GM12891 (cell line): ENCODE results near the gene KLK15.

ENCODE experiments used
- DNase-seq: peaks from one replicate; pipeline ENCODE4 v3.0.0; 2011; ENCODE audit warnings: low spot score; ENCODE audit not compliant: insufficient read length
- FAIRE-seq: peaks from 2 replicates; lab custom pipeline; 2011; peaks lifted over from hg19 to GRCh38; lab: Jason Lieb, UNC
- PAX5 ChIP-seq: IDR thresholded peaks from 2 replicates; pipeline ENCODE4 v1.6.1; 2011; ENCODE audit warnings: low read length, moderate library complexity, mild to moderate bottlenecking; ENCODE audit not compliant: insufficient read depth, severe bottlenecking
- POLR2A ChIP-seq: IDR thresholded peaks from 2 replicates; pipeline ENCODE4 v1.6.1; 2011; ENCODE audit warnings: low read depth, low read length, control low read depth
- POLR2AphosphoS5 ChIP-seq: IDR thresholded peaks from 2 replicates; pipeline ENCODE4 v1.6.1; 2011; ENCODE audit warnings: low read depth, low read length, control low read depth
- POU2F2 ChIP-seq: IDR thresholded peaks from 2 replicates; pipeline ENCODE4 v1.6.1; 2011; ENCODE audit warnings: low read depth, mild to moderate bottlenecking, control low read depth, low read length, moderate library complexity
- SPI1 ChIP-seq: IDR thresholded peaks from 2 replicates; pipeline ENCODE4 v1.6.1; 2011; ENCODE audit warnings: low read depth, low read length, control low read depth
- TAF1 ChIP-seq: IDR thresholded peaks from 2 replicates; pipeline ENCODE4 v1.6.1; 2011; ENCODE audit warnings: low read depth, low read length, control low read depth

Gene KLK15

GRCh38 chr19:50798659-50799546 is 34.5 kb downstream of the KLK15 start:
- FAIRE-seq (no peak), DNase-seq (no peak)
- TF ChIP-seq POLR2AphosphoS5 (no peak; the same call in 1 of the 2 replicates), TAF1 (no peak), POLR2A (no peak; the same call in none of the 2 replicates), SPI1 (no peak), PAX5 (no peak), POU2F2 (no peak)

DNA sequence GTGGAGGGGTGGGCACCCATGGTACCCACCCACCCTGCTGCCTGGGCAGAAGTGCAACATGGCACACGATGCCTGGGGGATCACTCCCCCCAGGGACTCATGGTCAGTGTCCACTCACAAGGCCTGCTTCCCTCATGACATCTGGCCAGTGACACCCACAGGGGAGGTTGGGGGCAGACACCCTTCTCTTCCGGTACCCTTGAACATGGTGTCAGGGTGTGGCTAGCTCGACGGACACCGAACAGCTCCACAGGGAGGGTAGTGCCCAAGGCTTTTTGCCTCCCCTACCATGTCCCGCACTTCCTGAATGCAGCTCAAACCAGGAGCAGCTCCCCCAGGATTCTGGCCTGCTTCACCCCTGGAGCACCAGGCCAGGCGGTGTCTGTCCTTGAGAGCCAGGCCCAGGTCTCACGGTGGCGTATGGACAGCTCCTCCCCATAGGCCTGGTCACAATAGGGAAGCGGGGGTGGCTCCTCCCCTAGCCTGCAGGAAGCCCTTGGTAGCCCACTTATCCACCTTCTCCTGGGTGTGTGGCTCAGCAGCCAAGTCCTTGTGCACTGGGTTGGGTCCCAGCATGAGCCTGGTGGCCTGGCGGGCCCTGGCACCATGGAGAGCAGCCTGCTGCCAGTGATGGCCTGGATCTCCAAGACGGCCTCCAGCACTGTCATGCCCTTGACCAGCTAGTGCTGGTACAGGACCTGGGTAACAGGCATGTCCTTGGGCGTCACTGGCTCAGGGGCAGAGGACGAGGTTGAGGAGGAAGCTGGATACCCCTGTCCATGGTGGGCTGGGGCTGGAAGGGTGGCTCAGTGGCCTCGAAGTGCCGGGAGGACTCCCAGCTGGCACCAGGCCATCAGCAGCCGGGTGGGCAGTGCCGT is 35.4 kb downstream of the KLK15 start:
- FAIRE-seq (no peak), DNase-seq (no peak)
- TF ChIP-seq POLR2AphosphoS5 (peak; percentile 81), SPI1 (no peak), PAX5 (no peak), TAF1 (no peak), POU2F2 (peak; percentile 49; the same call in 1 of the 2 replicates), POLR2A (peak; percentile 59; the same call in 1 of the 2 replicates)

DNA sequence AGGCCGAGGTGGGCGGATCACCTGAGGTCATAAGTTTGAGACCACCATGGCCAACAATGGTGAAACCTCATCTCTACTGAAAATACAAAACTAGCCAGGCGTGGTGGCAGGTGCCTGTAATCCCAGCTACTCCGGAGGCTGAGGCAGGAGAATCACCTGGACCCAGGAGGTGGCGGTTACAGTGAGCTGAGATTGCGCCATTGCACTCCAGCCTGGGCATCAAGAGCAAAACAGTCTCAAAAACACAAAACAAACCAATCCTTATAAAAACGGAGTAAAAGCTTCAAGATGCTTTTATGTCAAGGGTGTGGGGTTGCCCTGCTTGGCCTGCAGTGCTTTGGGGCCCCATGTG is 36.0 kb downstream of the KLK15 start:
- DNase-seq, result no peak
- FAIRE-seq, result no peak
- TF ChIP-seq TAF1, result no peak
- TF ChIP-seq SPI1, result no peak

DNA sequence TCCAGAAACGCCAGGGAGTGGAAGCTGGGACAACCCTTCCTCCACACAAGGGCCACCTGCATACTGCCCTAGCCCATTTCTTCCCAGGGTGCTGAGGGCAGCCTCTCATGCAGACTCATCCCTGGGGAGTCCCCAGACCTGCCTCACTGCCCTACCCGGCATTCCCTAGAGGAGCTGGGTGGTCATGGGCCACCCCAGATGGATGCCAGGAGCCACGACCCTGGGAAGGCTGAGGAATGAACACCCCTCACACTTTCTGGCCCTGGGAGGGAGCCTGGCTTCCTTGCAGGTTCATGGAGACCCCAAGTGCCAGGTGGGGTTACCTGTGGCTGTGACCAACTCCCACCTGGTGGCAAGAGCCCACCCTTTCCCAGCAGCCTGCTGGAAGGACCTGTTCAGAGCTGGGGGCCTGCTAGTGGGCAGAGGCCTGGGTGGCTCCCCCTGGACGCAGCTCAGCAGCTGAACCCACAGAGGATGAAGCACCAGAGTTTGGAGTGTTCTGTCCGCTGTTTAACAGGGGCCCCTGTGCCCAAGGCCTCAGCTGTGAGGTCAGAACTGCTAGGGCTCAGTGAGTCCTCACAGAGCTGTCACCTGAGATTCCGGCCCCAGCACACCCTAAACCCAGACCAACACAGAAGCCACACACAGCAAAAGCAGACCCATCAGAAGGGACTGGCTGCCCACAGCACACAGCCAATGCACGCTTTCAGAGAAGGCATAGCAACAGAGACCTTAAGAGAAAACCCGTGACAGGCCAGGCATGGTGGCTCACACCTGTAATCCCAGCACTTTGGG is 36.5 kb downstream of the KLK15 start:
- no peak for FAIRE-seq
- no peak for TF ChIP-seq SPI1
- TF ChIP-seq PAX5, result no peak
- peak; percentile 88 for TF ChIP-seq POLR2A
- peak; percentile 88; the same call in 1 of the 2 replicates for TF ChIP-seq POLR2AphosphoS5
- TF ChIP-seq TAF1, result no peak
- no peak for TF ChIP-seq POU2F2
- DNase-seq, result no peak

GRCh38 chr19:50796128-50796633 is 37.2 kb downstream of the KLK15 start:
- DNase-seq (no peak), FAIRE-seq (no peak)
- no peak for TF ChIP-seq PAX5
- peak; percentile 7 for TF ChIP-seq POU2F2

DNA sequence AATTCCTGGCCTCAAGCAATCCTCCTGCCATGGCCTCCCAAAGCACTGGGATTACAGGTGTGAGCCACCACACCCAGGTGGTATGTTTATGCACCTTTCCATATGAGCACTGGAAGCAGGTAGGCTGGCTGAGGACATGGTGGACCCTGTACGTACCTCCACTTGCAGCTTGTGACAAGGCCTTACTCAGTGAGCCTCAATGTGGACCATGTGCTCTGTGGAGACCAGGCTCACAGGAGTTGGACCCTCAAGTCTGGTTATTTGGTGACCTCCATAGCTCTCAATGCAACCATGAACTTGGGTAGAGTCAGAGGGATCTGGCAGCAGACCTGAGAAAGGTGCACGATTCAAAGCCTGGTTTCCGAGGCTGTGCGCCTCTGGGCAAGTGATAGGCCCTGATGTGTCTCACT is 37.7 kb downstream of the KLK15 start:
- TF ChIP-seq POLR2AphosphoS5 (peak; percentile 17), PAX5 (no peak), POU2F2 (peak; percentile 34; the same call in 1 of the 2 replicates), SPI1 (no peak), POLR2A (peak; percentile 12; the same call in 1 of the 2 replicates), TAF1 (no peak)
- FAIRE-seq (no peak), DNase-seq (no peak)

DNA sequence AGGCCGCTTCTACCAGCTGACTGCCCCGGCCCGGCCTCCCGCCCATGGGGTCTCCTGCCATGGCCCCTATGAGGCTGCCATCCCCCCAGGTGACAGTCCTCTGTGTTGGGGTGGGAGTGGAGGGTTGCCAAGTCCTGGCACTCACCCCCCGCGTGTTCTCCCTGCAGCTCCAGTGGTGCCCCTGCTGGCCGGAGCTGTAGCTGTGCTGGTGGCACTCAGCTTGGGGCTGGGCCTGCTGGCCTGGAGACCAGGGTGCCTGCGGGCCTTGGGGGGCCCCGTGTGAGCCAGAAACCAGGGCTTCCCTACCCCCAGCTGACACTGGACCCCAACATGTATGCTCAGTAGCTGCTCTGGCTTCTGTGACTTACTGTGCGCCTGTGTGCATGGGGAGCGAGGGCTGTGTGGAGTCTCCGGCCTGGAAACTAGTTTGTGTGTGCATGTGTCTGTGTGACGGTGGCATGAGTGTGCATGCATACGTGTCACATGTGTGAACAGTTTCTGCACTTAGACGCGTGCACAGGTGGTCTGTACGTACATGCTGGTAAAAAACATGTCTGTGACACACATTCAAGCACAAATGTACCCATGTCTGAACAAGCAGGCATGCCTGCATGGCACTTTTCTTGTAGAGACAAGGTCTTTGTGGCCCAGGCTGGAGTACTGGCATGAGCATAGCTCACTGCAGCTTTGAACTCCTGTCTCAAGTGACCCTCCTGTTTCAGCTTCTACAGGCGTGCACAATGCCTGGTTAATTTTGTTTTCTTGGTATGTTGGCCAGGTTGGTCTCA is 38.3 kb downstream of the KLK15 start:
- FAIRE-seq (peak; percentile 82), DNase-seq (no peak)
- TF ChIP-seq POLR2AphosphoS5 (peak; percentile 77), TAF1 (no peak), POLR2A (peak; percentile 80), PAX5 (no peak), POU2F2 (peak; percentile 70; the same call in 1 of the 2 replicates), SPI1 (no peak)

DNA sequence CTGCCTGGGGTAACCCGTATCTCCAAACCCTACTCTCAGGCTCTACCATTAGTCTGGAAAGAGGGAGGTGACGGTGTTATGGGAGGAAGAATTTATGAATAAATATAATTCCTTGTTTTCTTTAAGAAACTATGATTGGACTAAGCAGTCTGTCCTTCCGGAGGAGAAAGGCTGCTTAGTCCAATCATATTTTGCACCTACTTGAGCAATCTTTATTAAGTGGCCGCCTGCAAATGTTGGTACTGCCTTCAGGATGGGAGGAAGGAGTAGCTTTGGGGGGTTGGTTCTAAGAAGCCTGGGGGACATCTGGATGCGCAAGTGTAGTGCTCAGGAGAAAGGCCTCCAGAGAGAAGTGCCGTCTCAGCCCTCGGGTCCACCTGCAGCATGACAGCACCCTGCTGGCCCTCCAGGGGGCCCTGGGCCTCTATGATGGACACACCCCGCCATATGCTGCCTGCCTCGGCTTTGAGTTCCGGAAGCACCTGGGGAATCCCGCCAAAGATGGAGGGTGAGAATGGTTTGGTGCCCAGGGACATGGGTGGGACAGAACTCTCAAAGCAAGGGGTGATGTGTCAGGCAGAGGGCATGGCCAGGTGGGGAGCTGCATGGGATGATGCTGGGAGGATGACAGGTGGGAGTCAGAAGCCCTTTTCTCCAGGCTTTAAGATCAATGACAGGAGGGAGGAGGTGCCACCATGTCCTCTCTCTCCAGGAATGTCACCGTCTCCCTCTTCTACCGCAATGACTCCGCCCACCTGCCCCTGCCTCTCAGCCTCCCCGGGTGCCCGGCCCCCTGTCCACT is 39.1 kb downstream of the KLK15 start:
- FAIRE-seq, result peak; percentile 57
- TF ChIP-seq POLR2A, result peak; percentile 91
- TF ChIP-seq SPI1, result no peak
- TF ChIP-seq TAF1, result no peak
- peak; percentile 89 for TF ChIP-seq POU2F2
- TF ChIP-seq PAX5, result no peak
- peak; percentile 86 for TF ChIP-seq POLR2AphosphoS5
- peak; percentile 69 for DNase-seq
